Natural killer cell treated with Interleukin-12 subunit alpha and Interleukin-12 subunit beta and Interleukin-15 and Interleukin-18, amount 100 ng/mL, for 72 hours (primary cell): ENCODE measurements around the gene COL28A1. TPM values are rescaled to one million over a fixed set of nuclear protein-coding genes. Genes with fewer than 3 reads are reported as not detected.

Source experiments
- ATAC-seq, 2 donors: fragments of 150-1000 bp; cut with Tn5 transposase in 1 of 2; sonication (Bioruptor Pico), chemical (Tn5 transposase) in 1 of 2; 2 replicates each; pipeline ENCODE4 v1.10.0; 2021
- DNase-seq: peaks from one replicate; pipeline ENCODE4 v3.0.0; 2022; ENCODE audit warnings: low spot score
- H3K27ac Mint-ChIP-seq, 2 donors: 1 replicate in 1 of 2; 2 replicates in 1 of 2; pipeline ENCODE4 v1.8.0; 2022; ENCODE audit warnings: mixed read lengths in 2 of 2, mild to moderate bottlenecking in 1 of 2, moderate library complexity in 1 of 2
- H3K27me3 Mint-ChIP-seq, 2 donors: 1 replicate in 1 of 2; 2 replicates in 1 of 2; pipeline ENCODE4 v1.8.0; 2022; ENCODE audit warnings: mixed read lengths in 2 of 2
- H3K36me3 Mint-ChIP-seq: one replicate; pipeline ENCODE4 v1.8.0; 2022; ENCODE audit warnings: mixed read lengths
- H3K4me1 Mint-ChIP-seq, 2 donors: 1 replicate in 1 of 2; 2 replicates in 1 of 2; pipeline ENCODE4 v1.8.0; 2022; ENCODE audit warnings: low read depth in 2 of 2, mixed read lengths in 2 of 2, mild to moderate bottlenecking in 1 of 2
- H3K4me3 Mint-ChIP-seq: one replicate; pipeline ENCODE4 v1.8.0; 2022; ENCODE audit warnings: mixed read lengths
- H3K9me3 Mint-ChIP-seq: 2 replicates; pipeline ENCODE4 v1.8.0; 2022; ENCODE audit warnings: mixed read lengths
- total RNA-seq, 2 donors: library from RNA; stranded (reverse); gene quantifications; one replicate each; pipeline ENCODE4 v1.2.3, GENCODE V29; 2022

COL28A1 gene
- total RNA-seq, 2 donors from 2014 or later: 0.24 TPM; not detected in 1

GRCh38 chr7:7553386-7553785, 17.7 kb upstream of the COL28A1 start:
- no peak overlapping the region for H3K27ac Mint-ChIP-seq
- H3K4me1 Mint-ChIP-seq: peaks cover 0 to 3% of the 10 kb centered on the region in 2 donors
- H3K27me3 Mint-ChIP-seq: peaks cover 0 to 4% of the 10 kb centered on the region in 2 donors
- peaks cover 4% of the 10 kb centered on the region for H3K9me3 Mint-ChIP-seq
- ATAC-seq (no peak), DNase-seq (no peak)
- H3K4me3 Mint-ChIP-seq: no peak overlapping the region
- H3K36me3 Mint-ChIP-seq: peaks cover 10% of the 10 kb centered on the region

DNA sequence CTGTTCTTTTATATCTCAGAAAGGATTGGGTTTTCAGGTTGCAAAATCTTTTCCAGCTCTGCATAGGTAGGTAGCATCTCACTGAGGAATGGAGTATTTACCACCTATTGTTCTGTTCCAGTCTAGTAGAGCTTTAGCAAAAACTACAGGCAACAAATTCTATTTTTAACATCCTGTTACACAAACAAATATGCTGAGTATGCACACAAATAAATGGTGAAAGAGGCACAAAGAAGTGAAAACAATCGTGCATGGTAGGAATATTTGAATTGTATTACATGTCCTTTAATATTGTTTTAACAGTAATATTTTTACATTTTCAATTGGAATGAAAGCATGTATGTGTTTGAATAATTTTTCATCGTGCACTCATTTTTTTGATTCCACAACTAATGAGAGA, 16.5 kb upstream of the COL28A1 start:
- Mint-ChIP-seq H3K36me3 (no peaks in the 10 kb centered on the region), H3K9me3 (no peaks in the 10 kb centered on the region), H3K4me3 (no peak overlapping the region), H3K27me3 (no peaks in the 10 kb centered on the region), H3K27ac (no peak overlapping the region), H3K4me1 (no peaks in the 10 kb centered on the region)
- no peak for ATAC-seq
- no peak for DNase-seq

DNA sequence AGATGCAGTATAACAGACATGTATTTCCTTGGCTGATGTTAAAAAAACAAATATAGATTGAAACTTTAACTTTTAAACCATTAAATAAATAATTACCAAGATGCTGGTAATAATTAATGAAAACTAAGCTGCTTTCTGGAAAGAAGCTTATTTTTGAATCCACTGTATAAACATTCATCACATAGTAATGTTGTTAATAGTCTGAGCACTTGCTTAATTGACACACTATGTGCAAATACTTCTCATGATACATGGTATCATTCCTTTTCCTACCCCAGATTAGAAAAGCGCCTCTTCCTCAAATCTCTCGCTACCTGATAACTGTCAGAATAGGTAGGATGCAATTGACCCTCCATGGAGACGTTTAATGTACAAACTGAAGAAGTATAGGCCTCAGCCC, 15.0 kb upstream of the COL28A1 start:
- Mint-ChIP-seq H3K4me1 (no peaks in the 10 kb centered on the region), H3K4me3 (no peak overlapping the region), H3K36me3 (no peaks in the 10 kb centered on the region), H3K27me3 (no peaks in the 10 kb centered on the region), H3K27ac (no peak overlapping the region), H3K9me3 (no peaks in the 10 kb centered on the region)
- no peak for ATAC-seq
- DNase-seq: no peak

- Mint-ChIP-seq H3K4me3 (no peak overlapping the region), H3K27ac (no peak overlapping the region), H3K27me3 (no peaks in the 10 kb centered on the region), H3K4me1 (no peaks in the 10 kb centered on the region), H3K36me3 (no peaks in the 10 kb centered on the region), H3K9me3 (no peaks in the 10 kb centered on the region)
- no peak for ATAC-seq
- no peak for DNase-seq
Observed at GRCh38 chr7:7548407-7548806, 12.7 kb upstream of the COL28A1 start.

- no peaks in the 10 kb centered on the region for H3K36me3 Mint-ChIP-seq
- peaks cover 0 to 3% of the 10 kb centered on the region in 2 donors for H3K4me1 Mint-ChIP-seq
- no peak overlapping the region for H3K27ac Mint-ChIP-seq
- no peak overlapping the region for H3K4me3 Mint-ChIP-seq
- ATAC-seq: no peak
- no peak for DNase-seq
- no peaks in the 10 kb centered on the region for H3K9me3 Mint-ChIP-seq
- no peaks in the 10 kb centered on the region for H3K27me3 Mint-ChIP-seq
Observed at GRCh38 chr7:7542251-7542835, 6.7 kb upstream of the COL28A1 start.

DNA sequence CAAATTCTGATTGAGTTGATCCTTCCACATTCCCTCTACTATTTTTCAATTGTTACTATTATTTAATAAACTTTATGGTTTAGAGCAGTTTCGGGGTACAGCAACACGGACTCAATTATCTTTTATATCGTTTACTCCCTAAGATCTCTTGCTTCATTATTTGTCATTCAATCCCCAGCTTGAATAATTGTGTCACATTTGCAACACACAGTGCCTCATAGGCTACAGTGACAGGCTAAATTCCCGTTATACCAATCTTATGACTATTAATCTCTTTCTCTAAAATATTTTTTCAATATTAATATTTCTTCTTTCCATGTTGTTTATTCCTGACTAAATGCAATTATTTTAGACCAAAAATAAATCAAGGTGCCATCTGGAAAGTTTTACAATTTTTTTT, 4.0 kb upstream of the COL28A1 start:
- Mint-ChIP-seq H3K4me1 (peaks cover 0 to 3% of the 10 kb centered on the region in 2 donors), H3K27ac (no peak overlapping the region), H3K4me3 (no peak overlapping the region), H3K9me3 (no peaks in the 10 kb centered on the region), H3K36me3 (no peaks in the 10 kb centered on the region), H3K27me3 (peaks cover 0 to 7% of the 10 kb centered on the region in 2 donors)
- ATAC-seq (no peak), DNase-seq (no peak)

- no peak for DNase-seq
- H3K27me3 Mint-ChIP-seq: peaks cover 0 to 7% of the 10 kb centered on the region in 2 donors
- no peak overlapping the region for H3K4me3 Mint-ChIP-seq
- no peak for ATAC-seq
- peaks cover 0 to 3% of the 10 kb centered on the region in 2 donors for H3K4me1 Mint-ChIP-seq
- H3K36me3 Mint-ChIP-seq: no peaks in the 10 kb centered on the region
- no peak overlapping the region for H3K27ac Mint-ChIP-seq
- no peaks in the 10 kb centered on the region for H3K9me3 Mint-ChIP-seq
Observed at GRCh38 chr7:7539152-7539551, 3.5 kb upstream of the COL28A1 start.

DNA sequence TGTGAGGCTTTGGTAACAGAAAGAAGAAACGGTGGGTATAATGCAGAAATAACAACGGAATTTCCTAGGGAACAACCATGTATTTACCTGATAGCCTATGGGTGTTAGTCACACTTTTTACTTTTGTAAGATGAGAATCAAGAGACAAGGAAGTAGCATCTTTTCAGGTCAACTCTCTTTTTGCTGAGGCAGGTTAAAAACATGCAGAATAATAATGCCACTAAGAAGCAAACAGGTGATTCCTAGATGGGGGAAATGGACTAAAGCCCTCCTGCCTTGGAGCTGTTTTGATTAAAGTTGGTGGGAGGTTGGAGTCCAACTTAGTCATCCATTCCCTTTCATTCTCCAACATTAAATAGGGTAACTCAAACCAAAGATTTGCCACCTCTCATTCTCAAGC, 2.0 kb upstream of the COL28A1 start:
- no peaks in the 10 kb centered on the region for H3K36me3 Mint-ChIP-seq
- no peak overlapping the region for H3K27ac Mint-ChIP-seq
- no peak overlapping the region for H3K4me3 Mint-ChIP-seq
- DNase-seq: no peak
- peaks cover 6 to 12% of the 10 kb centered on the region in 2 donors for H3K27me3 Mint-ChIP-seq
- no peaks in the 10 kb centered on the region for H3K9me3 Mint-ChIP-seq
- no peak for ATAC-seq
- peaks cover 0 to 3% of the 10 kb centered on the region in 2 donors for H3K4me1 Mint-ChIP-seq

DNA sequence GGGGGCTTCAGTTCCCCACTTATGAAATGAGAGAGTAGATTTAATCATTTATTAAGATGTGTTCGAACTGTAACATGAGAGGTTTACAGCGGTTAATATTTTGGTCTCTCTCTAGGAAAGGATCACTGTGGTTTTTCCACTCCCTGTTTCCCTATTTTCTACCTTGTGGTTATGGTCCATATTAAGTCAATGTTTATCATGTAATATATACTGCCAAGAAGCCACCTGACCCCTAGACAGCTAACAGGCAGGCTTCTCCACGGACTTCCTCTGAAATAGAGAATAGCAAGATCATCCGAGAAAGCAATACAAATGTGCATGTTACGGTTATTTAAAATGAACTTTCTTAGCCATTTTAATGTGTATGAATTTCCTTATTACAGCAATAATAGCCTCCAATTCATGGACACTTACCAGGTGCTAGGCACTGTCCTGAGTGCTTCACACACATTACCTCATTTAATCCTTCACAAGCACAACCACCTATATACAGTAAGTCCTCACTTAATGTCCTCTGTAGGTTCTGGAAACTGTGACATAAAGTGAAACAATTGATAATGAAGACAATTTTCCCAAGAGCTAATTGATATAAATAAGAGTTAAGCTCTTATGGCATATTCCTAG, 835 bp upstream of the COL28A1 start:
- no peak for ATAC-seq
- Mint-ChIP-seq H3K36me3 (no peaks in the 10 kb centered on the region), H3K27ac (no peak overlapping the region), H3K27me3 (peaks cover 6 to 13% of the 10 kb centered on the region in 2 donors), H3K9me3 (no peaks in the 10 kb centered on the region), H3K4me3 (no peak overlapping the region), H3K4me1 (peaks cover 0 to 2% of the 10 kb centered on the region in 2 donors)
- no peak for DNase-seq

GRCh38 chr7:7533831-7534430, 1.7 kb downstream of the COL28A1 start:
- ATAC-seq: no peak
- Mint-ChIP-seq H3K9me3 (no peaks in the 10 kb centered on the region), H3K4me3 (no peak overlapping the region), H3K36me3 (no peaks in the 10 kb centered on the region), H3K27me3 (peaks cover 6 to 13% of the 10 kb centered on the region in 2 donors), H3K4me1 (no peaks in the 10 kb centered on the region), H3K27ac (no peak overlapping the region)
- DNase-seq: no peak

- peaks cover 7 to 17% of the 10 kb centered on the region in 2 donors for H3K27me3 Mint-ChIP-seq
- no peak overlapping the region for H3K4me3 Mint-ChIP-seq
- ATAC-seq (no peak), DNase-seq (no peak)
- no peaks in the 10 kb centered on the region for H3K9me3 Mint-ChIP-seq
- H3K4me1 Mint-ChIP-seq: no peaks in the 10 kb centered on the region
- H3K36me3 Mint-ChIP-seq: no peaks in the 10 kb centered on the region
- no peak overlapping the region for H3K27ac Mint-ChIP-seq
Observed at GRCh38 chr7:7529328-7529727, 6.3 kb downstream of the COL28A1 start.

- Mint-ChIP-seq H3K27me3 (peaks cover 4 to 11% of the 10 kb centered on the region in 2 donors), H3K36me3 (no peaks in the 10 kb centered on the region), H3K27ac (no peak overlapping the region), H3K9me3 (no peaks in the 10 kb centered on the region), H3K4me3 (no peak overlapping the region), H3K4me1 (no peaks in the 10 kb centered on the region)
- ATAC-seq (no peak), DNase-seq (no peak)
Observed at GRCh38 chr7:7527047-7527446, 8.6 kb downstream of the COL28A1 start.

DNA sequence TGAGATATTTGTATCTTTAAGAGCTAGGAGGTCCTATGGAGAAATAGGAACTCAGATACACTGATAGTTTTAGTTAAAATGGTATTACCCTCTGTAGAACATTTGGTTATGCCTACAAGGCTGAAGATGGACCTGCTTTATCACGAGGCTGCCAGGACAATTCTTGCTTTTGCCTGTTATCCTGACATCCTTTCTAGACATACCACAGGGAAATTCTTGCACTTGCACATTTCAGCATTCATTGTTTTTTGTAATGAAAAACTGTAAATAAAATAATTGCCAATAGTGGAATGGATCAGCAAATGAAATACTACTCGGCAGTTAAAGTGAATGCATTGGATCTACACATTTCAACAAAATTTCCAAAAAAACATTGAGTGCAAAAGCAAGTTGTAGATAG, 9.7 kb downstream of the COL28A1 start:
- Mint-ChIP-seq H3K4me3 (no peak overlapping the region), H3K4me1 (no peaks in the 10 kb centered on the region), H3K27me3 (peaks cover 3 to 11% of the 10 kb centered on the region in 2 donors), H3K9me3 (no peaks in the 10 kb centered on the region), H3K27ac (no peak overlapping the region), H3K36me3 (no peaks in the 10 kb centered on the region)
- ATAC-seq: no peak
- no peak for DNase-seq

GRCh38 chr7:7524121-7524520, 11.6 kb downstream of the COL28A1 start:
- H3K27me3 Mint-ChIP-seq: peaks cover 3 to 11% of the 10 kb centered on the region in 2 donors
- H3K27ac Mint-ChIP-seq: no peak overlapping the region
- DNase-seq: no peak
- H3K4me1 Mint-ChIP-seq: no peaks in the 10 kb centered on the region
- ATAC-seq: no peak
- no peaks in the 10 kb centered on the region for H3K36me3 Mint-ChIP-seq
- no peaks in the 10 kb centered on the region for H3K9me3 Mint-ChIP-seq
- no peak overlapping the region for H3K4me3 Mint-ChIP-seq
